HG02840 (cell line): ENCODE results near the gene SRSF2.
"Not testable (repeated sequence)": the region's sequence is repeated elsewhere in the genome, so short reads cannot be mapped to it uniquely, and the experiment has no call there.

Source experiments
- ATAC-seq: cut with Tn5 transposase; IDR thresholded peaks from one replicate; pipeline ENCODE4 v1.9.1; 2021; ENCODE audit warnings: mild to moderate bottlenecking, moderate library complexity, moderate number of reproducible peaks; ENCODE audit not compliant: unreplicated experiment, low FRiP score

Gene SRSF2

GRCh38 chr17:76737082-76737675, at the start of gene SRSF2:
TSS of gene SRSF2 (minus strand) at chr17:76737331. CDS start at chr17:76737160, 171 bp downstream.
- ATAC-seq, result peak; percentile 64

GRCh38 chr17:76784926-76785325, 47.8 kb upstream of the SRSF2 start:
- ATAC-seq, result no peak

GRCh38 chr17:76783146-76783545, 46.0 kb upstream of the SRSF2 start:
- no peak for ATAC-seq

GRCh38 chr17:76781056-76781982, 44.2 kb upstream of the SRSF2 start:
- no peak for ATAC-seq

- ATAC-seq, result no peak
These were observed 38.0 kb upstream of the SRSF2 start for GRCh38 chr17:76775021-76775600.

GRCh38 chr17:76772842-76773525, 35.9 kb upstream of the SRSF2 start:
- no peak for ATAC-seq

GRCh38 chr17:76758570-76758969, 21.4 kb upstream of the SRSF2 start:
- ATAC-seq, result no peak

- ATAC-seq, result no peak
These were observed 20.1 kb upstream of the SRSF2 start for GRCh38 chr17:76757256-76757655.

- ATAC-seq, result no peak
These were observed 18.2 kb upstream of the SRSF2 start for GRCh38 chr17:76755285-76755684.

GRCh38 chr17:76753061-76753961, 16.2 kb upstream of the SRSF2 start:
- ATAC-seq, result no peak

- ATAC-seq, result no peak
These were observed 14.9 kb upstream of the SRSF2 start for GRCh38 chr17:76752006-76752405.

- ATAC-seq, result no peak
These were observed 14.4 kb upstream of the SRSF2 start for GRCh38 chr17:76751416-76751993.

- ATAC-seq, result no peak
These were observed 11.5 kb upstream of the SRSF2 start for GRCh38 chr17:76748657-76749056.

- no peak for ATAC-seq
These were observed 10.7 kb upstream of the SRSF2 start for GRCh38 chr17:76747716-76748363.

- not testable (repeated sequence) for ATAC-seq
These were observed 8.7 kb upstream of the SRSF2 start for GRCh38 chr17:76745785-76746184.

GRCh38 chr17:76744747-76745146, 7.6 kb upstream of the SRSF2 start:
- ATAC-seq, result no peak

GRCh38 chr17:76742958-76743357, 5.8 kb upstream of the SRSF2 start:
- no peak for ATAC-seq

- no peak for ATAC-seq
These were observed 3.4 kb upstream of the SRSF2 start for GRCh38 chr17:76740329-76741118.
